Right atrium auricular region (tissue), 2 donors: ENCODE measurements around the gene ANKRD34B. TPM values are rescaled to one million over a fixed set of nuclear protein-coding genes. Genes with fewer than 3 reads are reported as not detected.

ENCODE experiments used
- total RNA-seq, 2 donors: library from RNA; depleted of rRNA; stranded (reverse); fragments of >200 nt; gene quantifications; one replicate each; pipeline ENCODE4 v1.1.0, GENCODE V29; 2016

ANKRD34B gene
- total RNA-seq, 2 donors from 2014 or later, result not detected

Other genes with a start within 250 kb of the ANKRD34B start
- gene ZFYVE16, start 162.2 kb downstream of the ANKRD34B start, total RNA-seq, result 10 to 100 TPM; 27.8 to 34.5 TPM
- 1 to 10 TPM; 1.8 to 1.9 TPM for gene FAM151B, start 82.2 kb downstream of the ANKRD34B start, total RNA-seq
- 1 to 10 TPM; 6.8 to 9.9 TPM for gene MSH3, start 84.4 kb upstream of the ANKRD34B start, total RNA-seq
- gene DHFR, start 84.7 kb upstream of the ANKRD34B start, total RNA-seq, result 1 to 10 TPM; 3.9 to 4.8 TPM